Measurements from ENCODE around the gene LARP1B. TPM values are rescaled to one million over a fixed set of nuclear protein-coding genes. Genes with fewer than 3 reads are reported as not detected.

Gene LARP1B
- 20.5 and 20.9 TPM in 2 replicates for total RNA-seq

GRCh38 chr4:128060699-128061565, at the start of gene LARP1B:
Gene LARP1B (plus strand): TSS chr4:128061312. CDS start chr4:128074952, 13,640 bp downstream.

Other genes with a start within 250 kb of the LARP1B start
- gene PLK4, start 180.4 kb upstream of the LARP1B start, total RNA-seq: 9.7 and 13.1 TPM in 2 replicates
- 8.7 and 8.8 TPM in 2 replicates for gene MFSD8, start 96.1 kb upstream of the LARP1B start, total RNA-seq
- 2.5 and 4.9 TPM in 2 replicates for gene ABHD18, start 95.9 kb upstream of the LARP1B start, total RNA-seq
- gene PGRMC2, start 226.5 kb downstream of the LARP1B start, total RNA-seq: 9.6 and 20.2 TPM in 2 replicates